MM.1S (cell line): ENCODE data around the gene DPP6.

ENCODE experiments used
- DNase-seq: peaks from one replicate; pipeline ENCODE4 v3.0.0-alpha.2; 2015
- H2AFZ ChIP-seq: fragments of 300-600 bp; sonication (generic); 2 replicates; pipeline ENCODE4 v1.6.0; 2016; ENCODE audit warnings: antibody characterized with exemption, low read length
- H3F3A ChIP-seq: fragments of 300-600 bp; sonication (generic); 2 replicates; pipeline ENCODE4 v1.6.1; 2016; ENCODE audit warnings: mild to moderate bottlenecking, antibody characterized with exemption, low read length, moderate library complexity, mixed read lengths; ENCODE audit not compliant: insufficient read depth
- H3K27ac ChIP-seq: fragments of 300-600 bp; sonication (generic); 2 replicates; pipeline ENCODE4 v1.5.1; 2016; ENCODE audit warnings: mild to moderate bottlenecking, low read length
- H3K27me3 ChIP-seq: fragments of 300-600 bp; sonication (generic); replicated peaks from 2 replicates; pipeline ENCODE4 v1.6.0; 2016; ENCODE audit warnings: low read length; ENCODE audit not compliant: insufficient read depth
- H3K36me3 ChIP-seq: fragments of 300-600 bp; sonication (generic); replicated peaks from 2 replicates; pipeline ENCODE4 v1.6.1; 2016; ENCODE audit warnings: mild to moderate bottlenecking, low read length, mixed read lengths; ENCODE audit not compliant: insufficient read depth
- H3K4me1 ChIP-seq: fragments of 300-600 bp; sonication (generic); 2 replicates; pipeline ENCODE4 v1.6.1; 2016; ENCODE audit warnings: low read length, mixed read lengths
- H3K4me2 ChIP-seq: fragments of 300-600 bp; sonication (generic); 2 replicates; pipeline ENCODE4 v1.6.0; 2016; ENCODE audit warnings: low read depth, low read length
- H3K4me3 ChIP-seq: fragments of 300-600 bp; sonication (generic); 2 replicates; pipeline ENCODE4 v1.5.1; 2016; ENCODE audit warnings: low read length, mixed read lengths
- H3K79me2 ChIP-seq: fragments of 300-600 bp; sonication (generic); 2 replicates; pipeline ENCODE4 v1.6.1; 2016; ENCODE audit warnings: mixed run types, low read length, mixed read lengths
- H3K9ac ChIP-seq: fragments of 300-600 bp; sonication (generic); 2 replicates; pipeline ENCODE4 v1.6.1; 2016; ENCODE audit warnings: low read length, mixed read lengths
- H3K9me2 ChIP-seq: fragments of 300-600 bp; sonication (generic); replicated peaks from 2 replicates; pipeline ENCODE4 v1.6.1; 2016; ENCODE audit warnings: mild to moderate bottlenecking, low read length, mixed read lengths; ENCODE audit not compliant: insufficient read depth
- H3K9me3 ChIP-seq: fragments of 300-600 bp; sonication (generic); replicated peaks from 2 replicates; pipeline ENCODE4 v1.6.1; 2016; ENCODE audit warnings: mild to moderate bottlenecking, low read length, mixed read lengths; ENCODE audit not compliant: insufficient read depth
- H4K20me1 ChIP-seq: fragments of 300-600 bp; sonication (generic); 2 replicates; pipeline ENCODE4 v1.6.1; 2016; ENCODE audit warnings: mild to moderate bottlenecking, low read length, moderate library complexity, mixed read lengths; ENCODE audit not compliant: insufficient read depth
- CTCF ChIP-seq: fragments of 300-600 bp; sonication (generic); IDR thresholded peaks from 2 replicates; pipeline ENCODE4 v1.5.1; 2016; ENCODE audit warnings: antibody characterized with exemption, low read length, mixed read lengths
- EZH2 ChIP-seq: fragments of 300-600 bp; sonication (generic); optimal IDR thresholded peaks from 2 replicates; pipeline ENCODE3; 2017; ENCODE audit warnings: low read depth, mild to moderate bottlenecking, antibody characterized with exemption, low read length, mixed read lengths
- EZH2phosphoT487 ChIP-seq: fragments of 300-600 bp; sonication (generic); IDR thresholded peaks from 2 replicates; pipeline ENCODE4 v1.6.1; 2018; ENCODE audit warnings: antibody characterized with exemption, low read length

The DPP6 gene

GRCh38 chr7:154757756-154758155, 705.6 kb downstream of the DPP6 start:
- TF ChIP-seq EZH2phosphoT487 (no peak), CTCF (no peak), EZH2 (no peak)
- Histone ChIP-seq H4K20me1 (no peaks in the 10 kb centered on the region), H3K9me3 (no peaks in the 10 kb centered on the region), H3K27me3 (peaks cover 10% of the 10 kb centered on the region; the same call in 1 of the 2 replicates), H3K9me2 (no peaks in the 10 kb centered on the region), H3K36me3 (no peaks in the 10 kb centered on the region), H3K27ac (no peak overlapping the region), H2AFZ (no peak overlapping the region), H3K9ac (no peak overlapping the region), H3K79me2 (no peaks in the 10 kb centered on the region), H3K4me2 (no peak overlapping the region), H3K4me3 (no peak overlapping the region), H3F3A (no peaks in the 10 kb centered on the region), H3K4me1 (no peaks in the 10 kb centered on the region)
- no peak for DNase-seq

GRCh38 chr7:154759989-154760388, 707.8 kb downstream of the DPP6 start:
- Histone ChIP-seq H3K4me1 (no peaks in the 10 kb centered on the region), H3K4me3 (no peak overlapping the region), H3K27ac (no peak overlapping the region), H3K9me3 (no peaks in the 10 kb centered on the region), H3K9me2 (no peaks in the 10 kb centered on the region), H3F3A (no peaks in the 10 kb centered on the region), H2AFZ (no peak overlapping the region), H3K36me3 (no peaks in the 10 kb centered on the region), H3K27me3 (peaks cover 6% of the 10 kb centered on the region; the same call in 1 of the 2 replicates), H3K79me2 (no peaks in the 10 kb centered on the region), H3K4me2 (no peak overlapping the region), H4K20me1 (no peaks in the 10 kb centered on the region), H3K9ac (no peak overlapping the region)
- no peak for TF ChIP-seq CTCF
- TF ChIP-seq EZH2 = no peak
- no peak for TF ChIP-seq EZH2phosphoT487
- no peak for DNase-seq

GRCh38 chr7:154765118-154765517, 712.9 kb downstream of the DPP6 start:
- TF ChIP-seq EZH2 (no peak), EZH2phosphoT487 (no peak), CTCF (no peak)

GRCh38 chr7:154767142-154767541, 714.9 kb downstream of the DPP6 start:
- H3K9me2 ChIP-seq = no peaks in the 10 kb centered on the region
- H3K4me1 ChIP-seq = no peaks in the 10 kb centered on the region
- DNase-seq = no peak
- H3F3A ChIP-seq = no peaks in the 10 kb centered on the region
- no peak overlapping the region for H3K9ac ChIP-seq
- no peak overlapping the region for H2AFZ ChIP-seq
- H3K27ac ChIP-seq = no peak overlapping the region
- H3K79me2 ChIP-seq = no peaks in the 10 kb centered on the region
- H3K9me3 ChIP-seq = no peaks in the 10 kb centered on the region
- no peak overlapping the region for H3K4me3 ChIP-seq
- H3K27me3 ChIP-seq = 0 out of 2 replicates have a peak, but pooled peaks cover 5% of the 10 kb centered on the region
- H3K4me2 ChIP-seq = no peak overlapping the region
- TF ChIP-seq EZH2phosphoT487 (no peak), CTCF (no peak), EZH2 (no peak)
- no peaks in the 10 kb centered on the region for H4K20me1 ChIP-seq
- H3K36me3 ChIP-seq = no peaks in the 10 kb centered on the region

More at GRCh38 chr7:154765118-154765517, 712.9 kb downstream of the DPP6 start:
- H3K9me2 ChIP-seq = no peaks in the 10 kb centered on the region
- no peak overlapping the region for H3K4me3 ChIP-seq
- DNase-seq = no peak
- no peaks in the 10 kb centered on the region for H3K79me2 ChIP-seq
- H3K4me1 ChIP-seq = no peaks in the 10 kb centered on the region
- no peaks in the 10 kb centered on the region for H3K36me3 ChIP-seq
- H3F3A ChIP-seq = no peaks in the 10 kb centered on the region
- H3K4me2 ChIP-seq = no peak overlapping the region
- H3K9ac ChIP-seq = no peak overlapping the region
- no peak overlapping the region for H2AFZ ChIP-seq
- no peak overlapping the region for H3K27ac ChIP-seq
- no peaks in the 10 kb centered on the region for H4K20me1 ChIP-seq
- H3K27me3 ChIP-seq = 0 out of 2 replicates have a peak, but pooled peaks cover 5% of the 10 kb centered on the region
- H3K9me3 ChIP-seq = no peaks in the 10 kb centered on the region
